ENCODE measurements around the gene SMTNL2.
"Not testable (repeated sequence)": the region's sequence is repeated elsewhere in the genome, so short reads cannot be mapped to it uniquely, and the experiment has no call there.

Gene SMTNL2

GRCh38 chr17:4560421-4560820 lies 23.9 kb upstream of the SMTNL2 start, which contains the start of gene GGT6:
TSS of gene GGT6 (minus strand) at chr17:4560577. CDS start at chr17:4560521, 56 bp downstream.
- no peak for DNase-seq (ENCODE audit: low spot score)

- DNase-seq (ENCODE audit: low spot score): no peak
Measured at GRCh38 chr17:4560837-4561256, 23.5 kb upstream of the SMTNL2 start.

GRCh38 chr17:4562015-4562969 lies 22.0 kb upstream of the SMTNL2 start:
- no peak for DNase-seq (ENCODE audit: low spot score)

GRCh38 chr17:4565209-4566141 lies 18.9 kb upstream of the SMTNL2 start:
- peak; percentile 80 for DNase-seq (ENCODE audit: low spot score)

GRCh38 chr17:4566785-4567184 lies 17.5 kb upstream of the SMTNL2 start:
- peak; percentile 80 for DNase-seq (ENCODE audit: low spot score)

GRCh38 chr17:4569591-4569990 lies 14.7 kb upstream of the SMTNL2 start:
- DNase-seq (ENCODE audit: low spot score): no peak

GRCh38 chr17:4572131-4572530 lies 12.2 kb upstream of the SMTNL2 start:
- DNase-seq (ENCODE audit: low spot score): no peak

GRCh38 chr17:4573115-4573514 lies 11.2 kb upstream of the SMTNL2 start:
- DNase-seq (ENCODE audit: low spot score): no peak

- no peak for DNase-seq (ENCODE audit: low spot score)
Measured at GRCh38 chr17:4573669-4574068, 10.7 kb upstream of the SMTNL2 start.

- no peak for DNase-seq (ENCODE audit: low spot score)
Measured at GRCh38 chr17:4574448-4575045, 9.8 kb upstream of the SMTNL2 start.

- DNase-seq (ENCODE audit: low spot score): no peak
Measured at GRCh38 chr17:4576161-4576558, 8.2 kb upstream of the SMTNL2 start.

- DNase-seq (ENCODE audit: low spot score): no peak
Measured at GRCh38 chr17:4576729-4577322, 7.5 kb upstream of the SMTNL2 start.

- DNase-seq (ENCODE audit: low spot score): no peak
Measured at GRCh38 chr17:4577386-4577993, 6.8 kb upstream of the SMTNL2 start.

- not testable (repeated sequence) for DNase-seq (ENCODE audit: low spot score)
Measured at GRCh38 chr17:4578349-4578748, 6.0 kb upstream of the SMTNL2 start.

GRCh38 chr17:4579678-4580077 lies 4.7 kb upstream of the SMTNL2 start:
- no peak for DNase-seq (ENCODE audit: low spot score)

GRCh38 chr17:4580291-4580690 lies 4.0 kb upstream of the SMTNL2 start:
- DNase-seq (ENCODE audit: low spot score): no peak

- no peak for DNase-seq (ENCODE audit: low spot score)
Measured at GRCh38 chr17:4582101-4582501, 2.2 kb upstream of the SMTNL2 start.

GRCh38 chr17:4582691-4583090 lies 1.6 kb upstream of the SMTNL2 start:
- no peak for DNase-seq (ENCODE audit: low spot score)

- DNase-seq (ENCODE audit: low spot score): no peak
Measured at GRCh38 chr17:4583206-4583605, 1.1 kb upstream of the SMTNL2 start.

GRCh38 chr17:4583782-4584100 lies 588 bp upstream of the SMTNL2 start:
- no peak for DNase-seq (ENCODE audit: low spot score)

GRCh38 chr17:4584917-4585637 lies 748 bp downstream of the SMTNL2 start:
- DNase-seq (ENCODE audit: low spot score): no peak
